Spleen (tissue), 11 donors: ENCODE results near the gene NFASC. TPM values are rescaled to one million over a fixed set of nuclear protein-coding genes. Genes with fewer than 3 reads are reported as not detected.

Experiments
- DNase-seq: peaks from one replicate; pipeline ENCODE4 v3.0.0-alpha.2; 2020
- H3K27ac ChIP-seq, 8 donors: fragments of 200-600 bp; sonication (generic) in 7 of 8; 1 replicate in 4 of 8; 2 replicates in 4 of 8; pipeline versions ENCODE4 v1.5.0 to v1.8.0; 2016 to 2021; ENCODE audit warnings: inconsistent platforms in 4 of 8, mild to moderate bottlenecking in 4 of 8, moderate library complexity in 1 of 8
- H3K27me3 ChIP-seq, 7 donors: fragments of 200-600 bp; sonication (generic) in 6 of 7; replicated peaks in 1 of 7; 1 replicate in 4 of 7; 2 replicates in 3 of 7; pipeline versions ENCODE4 v1.5.0 to v1.8.0; 2016 to 2021; ENCODE audit warnings: inconsistent platforms in 3 of 7, mild to moderate bottlenecking in 1 of 7
- H3K36me3 ChIP-seq, 6 donors: fragments of 200-600 bp; sonication (generic) in 5 of 6; 1 replicate in 4 of 6; 2 replicates in 2 of 6; pipeline versions ENCODE4 v1.5.0 to v1.8.0; 2016 to 2021; ENCODE audit warnings: inconsistent platforms in 2 of 6
- H3K4me1 ChIP-seq, 6 donors: fragments of 200-600 bp; sonication (generic) in 5 of 6; 1 replicate in 3 of 6; 2 replicates in 3 of 6; pipeline versions ENCODE4 v1.5.0 to v1.8.0; 2016 to 2021; ENCODE audit warnings: inconsistent platforms in 3 of 6
- H3K4me3 ChIP-seq, 8 donors: fragments of 200-600 bp; sonication (generic) in 7 of 8; 1 replicate in 4 of 8; 2 replicates in 4 of 8; pipeline versions ENCODE4 v1.5.0 to v1.8.0; 2016 to 2021; ENCODE audit warnings: inconsistent platforms in 4 of 8, mild to moderate bottlenecking in 4 of 8, moderate library complexity in 2 of 8
- H3K9me3 ChIP-seq, 8 donors: fragments of 200-600 bp; sonication (generic) in 7 of 8; 1 replicate in 4 of 8; 2 replicates in 4 of 8; pipeline versions ENCODE4 v1.5.0 to v1.8.0; 2016 to 2021; ENCODE audit warnings: inconsistent platforms in 4 of 8
- POLR2A ChIP-seq, 3 donors: fragments of 450-650 bp; IDR thresholded peaks; one replicate each; pipeline ENCODE4 v1.5.1; 2017; ENCODE audit warnings: antibody characterized with exemption in 3 of 3, mild to moderate bottlenecking in 1 of 3
- POLR2AphosphoS5 ChIP-seq, 3 donors: sonication (generic); formaldehyde crosslinking; IDR thresholded peaks; one replicate each; pipeline ENCODE4 v1.5.1; 2017; ENCODE audit warnings: antibody characterized with exemption in 3 of 3
- WGBS, 5 donors: extraction: QIAGEN DNeasy Blood & Tissue Kit in 3 of 5; methylation state at CpG; one replicate each; pipeline versions ENCODE4 v1.1.5 to v1.1.7; 2013 to 2018; 5-methylcytosine and 5-hydroxymethylcytosine counted together
- intact Hi-C: fragments of 100-400 bp; cut with DNase I; formaldehyde crosslinking; loops from one replicate; pipeline ENCODE4 v1.15.0; 2023; ENCODE audit warnings: low total_unique reads
- polyA plus RNA-seq, 3 donors: library from polyadenylated mRNA; stranded (reverse); fragments of 200-250 nt; gene quantifications; one replicate each; pipeline ENCODE4 v1.2.1, GENCODE V29; 2013
- total RNA-seq, 7 donors: library from RNA; depleted of rRNA in 3 of 7; stranded (reverse); fragments of >200 nt in 3 of 7; fragmentation: NEBNext Ultra II Directional in 4 of 7; extraction: Animal tissue kit (Norgen Biotek cat#: 25700) in 4 of 7; gene quantifications; one replicate each; pipeline versions ENCODE4 v1.1.0 to v1.2.1, GENCODE V29; 2016 to 2021
- TF ChIP-seq, protein P1 (sequence below), 11 experiments: fragments of 200-600 bp in 7 of 11; fragments of 450-650 bp in 4 of 11; sonication (generic) in 4 of 11; IDR thresholded peaks in 8 of 11; conservative IDR thresholded peaks in 3 of 11; 1 replicate in 7 of 11; 2 replicates in 4 of 11; pipeline versions ENCODE4 v1.4.0 to v1.8.0; 2016 to 2021; ENCODE audit warnings: antibody characterized with exemption in 11 of 11, inconsistent platforms in 4 of 11, mild to moderate bottlenecking in 1 of 11
- donor health status: healthy with polysubstance abuse.
- donor health status: DM: no; HTN: no; CAD: no; lungs with moderate emphysema.
- donor health status: DM: no; HTN: no; CAD: no.
- donor health status: Bipolar disorder and iron deficiency.
- donor health status: healthy.
- donor health status: DM: no; HTN: no; CAD: no.
- donor health status: DM: yes; HTN: yes; CAD: no.

The NFASC gene
- total and polyA plus RNA-seq, 10 donors, result 2.8 to 60.3 (median 23.1) TPM

- WGBS, 5 donors, result 78 to 97% (median 95%) methylated on average over 10 of the region's 10 CpGs
- Histone ChIP-seq H3K9me3 (no peaks in the 10 kb centered on the region), H3K27me3 (no peaks in the 10 kb centered on the region), H3K27ac (no peak overlapping the region), H3K36me3 (no peaks in the 10 kb centered on the region), H3K4me3 (no peak overlapping the region), H3K4me1 (peaks cover 0 to 9% (median 6%) of the 10 kb centered on the region in 6 donors)
- TF ChIP-seq POLR2AphosphoS5 (IDR thresholded peaks at IDR 0.05), result no peak
- TF ChIP-seq POLR2A (IDR thresholded peaks at IDR 0.05), result no peak
- TF ChIP-seq, protein P1, sequence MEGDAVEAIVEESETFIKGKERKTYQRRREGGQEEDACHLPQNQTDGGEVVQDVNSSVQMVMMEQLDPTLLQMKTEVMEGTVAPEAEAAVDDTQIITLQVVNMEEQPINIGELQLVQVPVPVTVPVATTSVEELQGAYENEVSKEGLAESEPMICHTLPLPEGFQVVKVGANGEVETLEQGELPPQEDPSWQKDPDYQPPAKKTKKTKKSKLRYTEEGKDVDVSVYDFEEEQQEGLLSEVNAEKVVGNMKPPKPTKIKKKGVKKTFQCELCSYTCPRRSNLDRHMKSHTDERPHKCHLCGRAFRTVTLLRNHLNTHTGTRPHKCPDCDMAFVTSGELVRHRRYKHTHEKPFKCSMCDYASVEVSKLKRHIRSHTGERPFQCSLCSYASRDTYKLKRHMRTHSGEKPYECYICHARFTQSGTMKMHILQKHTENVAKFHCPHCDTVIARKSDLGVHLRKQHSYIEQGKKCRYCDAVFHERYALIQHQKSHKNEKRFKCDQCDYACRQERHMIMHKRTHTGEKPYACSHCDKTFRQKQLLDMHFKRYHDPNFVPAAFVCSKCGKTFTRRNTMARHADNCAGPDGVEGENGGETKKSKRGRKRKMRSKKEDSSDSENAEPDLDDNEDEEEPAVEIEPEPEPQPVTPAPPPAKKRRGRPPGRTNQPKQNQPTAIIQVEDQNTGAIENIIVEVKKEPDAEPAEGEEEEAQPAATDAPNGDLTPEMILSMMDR (IDR thresholded peaks at IDR 0.05 in 8 of 11, conservative IDR thresholded peaks at IDR 0.05 in 3 of 11), result no peak
- peak; percentile 59 for DNase-seq
- intact Hi-C loops, result loop anchor here (5.0 kb wide), 1 partner anchor 73 kb away; no protein-coding TSS in a partner anchor
Observed at GRCh38 chr1:205060746-205061145, 190.1 kb downstream of the NFASC start.

GRCh38 chr1:205061227-205061626 lies 190.6 kb downstream of the NFASC start:
- TF ChIP-seq POLR2A (IDR thresholded peaks at IDR 0.05), result no peak
- TF ChIP-seq, protein P1 (IDR thresholded peaks at IDR 0.05 in 8 of 11, conservative IDR thresholded peaks at IDR 0.05 in 3 of 11), result no peak
- TF ChIP-seq POLR2AphosphoS5 (IDR thresholded peaks at IDR 0.05), result no peak
- 77 to 89% (median 82%) methylated on average over 6 to 14 of the region's 14 CpGs for WGBS, 5 donors
- intact Hi-C loops, result loop anchor here (5.0 kb wide), 1 partner anchor 74 kb away; no protein-coding TSS in a partner anchor
- Histone ChIP-seq H3K36me3 (no peaks in the 10 kb centered on the region), H3K4me1 (peaks cover 0 to 9% (median 6%) of the 10 kb centered on the region in 6 donors), H3K27me3 (no peaks in the 10 kb centered on the region), H3K4me3 (no peak overlapping the region), H3K9me3 (no peaks in the 10 kb centered on the region), H3K27ac (no peak overlapping the region)
- peak; percentile 56 for DNase-seq

DNA sequence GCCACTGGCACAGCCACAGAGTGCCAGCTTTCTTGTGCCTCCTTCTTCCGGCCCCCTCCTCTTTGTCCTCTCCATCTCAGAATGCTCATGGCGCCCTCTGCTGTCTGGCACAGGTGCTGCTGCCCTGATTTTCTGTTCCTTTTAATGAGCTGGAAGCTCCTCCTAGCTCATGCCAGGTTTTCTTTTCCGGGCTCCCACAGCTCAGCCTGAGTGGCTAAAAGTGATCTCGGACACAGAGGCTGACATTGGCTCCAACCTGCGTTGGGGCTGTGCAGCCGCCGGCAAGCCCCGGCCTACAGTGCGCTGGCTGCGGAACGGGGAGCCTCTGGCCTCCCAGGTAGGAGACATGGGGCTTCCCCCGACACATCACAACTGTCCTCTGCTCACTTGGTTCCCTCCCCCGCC lies 191.0 kb downstream of the NFASC start:
- no peaks in the 10 kb centered on the region for H3K9me3 ChIP-seq
- H3K27me3 ChIP-seq, result no peaks in the 10 kb centered on the region
- no peaks in the 10 kb centered on the region for H3K36me3 ChIP-seq
- 38 to 48% (median 40%) methylated on average over 10 to 13 of the region's 13 CpGs for WGBS, 5 donors
- no peak overlapping the region for H3K4me3 ChIP-seq
- DNase-seq, result peak; percentile 84
- TF ChIP-seq, protein P1 (IDR thresholded peaks at IDR 0.05 in 8 of 11, conservative IDR thresholded peaks at IDR 0.05 in 3 of 11), result peak; percentile 47 to 88 (median 77)
- TF ChIP-seq POLR2AphosphoS5 (IDR thresholded peaks at IDR 0.05), result no peak
- intact Hi-C loops, result loop anchor here (5.0 kb wide), 1 partner anchor 74 kb away; no protein-coding TSS in a partner anchor
- peaks cover 0 to 9% (median 6%) of the 10 kb centered on the region in 6 donors for H3K4me1 ChIP-seq
- no peak overlapping the region for H3K27ac ChIP-seq

GRCh38 chr1:205062319-205062718 lies 191.7 kb downstream of the NFASC start:
- no peaks in the 10 kb centered on the region for H3K9me3 ChIP-seq
- 90 to 96% (median 95%) methylated on average over 8 of the region's 8 CpGs for WGBS, 5 donors
- H3K27me3 ChIP-seq, result no peaks in the 10 kb centered on the region
- DNase-seq, result peak; percentile 51
- H3K27ac ChIP-seq, result no peak overlapping the region
- H3K4me3 ChIP-seq, result no peak overlapping the region
- H3K4me1 ChIP-seq, result peaks cover 0 to 9% (median 6%) of the 10 kb centered on the region in 6 donors
- no peaks in the 10 kb centered on the region for H3K36me3 ChIP-seq
- intact Hi-C loops, result loop anchor here (5.0 kb wide), 1 partner anchor 75 kb away; no protein-coding TSS in a partner anchor
- TF ChIP-seq, protein P1 (IDR thresholded peaks at IDR 0.05 in 8 of 11, conservative IDR thresholded peaks at IDR 0.05 in 3 of 11), result no peak
- TF ChIP-seq POLR2AphosphoS5 (IDR thresholded peaks at IDR 0.05) (no peak), POLR2A (IDR thresholded peaks at IDR 0.05) (no peak)
